Adipocyte (in vitro differentiated cells): Measurements from ENCODE around the gene ARL8A.
"Not testable (repeated sequence)": the region's sequence is repeated elsewhere in the genome, so short reads cannot be mapped to it uniquely, and the experiment has no call there.

Experiments used
- DNase-seq: peaks from one replicate; pipeline ENCODE4 v3.0.0-alpha.2; 2015; ENCODE audit warnings: low read depth
- H3K27me3 ChIP-seq: replicated peaks from 2 replicates; pipeline ENCODE4 v1.7.0; 2013; ENCODE audit warnings: mild to moderate bottlenecking, low read length, moderate library complexity; ENCODE audit not compliant: control insufficient read depth, insufficient read depth
- H3K36me3 ChIP-seq: 2 replicates; pipeline ENCODE4 v1.7.0; 2013; ENCODE audit warnings: low read length, mild to moderate bottlenecking, moderate library complexity; ENCODE audit not compliant: control insufficient read depth, insufficient read depth, severe bottlenecking
- H3K4me1 ChIP-seq: 2 replicates; pipeline ENCODE4 v1.7.0; 2013; ENCODE audit warnings: mild to moderate bottlenecking, low read length, moderate library complexity; ENCODE audit not compliant: control insufficient read depth, insufficient read depth
- H3K4me3 ChIP-seq: 2 replicates; pipeline ENCODE4 v1.7.0; 2013; ENCODE audit warnings: mild to moderate bottlenecking, low read length, moderate library complexity
- H3K9ac ChIP-seq: 2 replicates; pipeline ENCODE4 v1.7.0; 2013; ENCODE audit warnings: mild to moderate bottlenecking, low read length, moderate library complexity
- H3K9me3 ChIP-seq: 2 replicates; pipeline ENCODE4 v1.7.0; 2013; ENCODE audit warnings: mild to moderate bottlenecking, low read length, moderate library complexity; ENCODE audit not compliant: control insufficient read depth

Gene ARL8A

GRCh38 chr1:202143768-202144401 is 652 bp downstream of the ARL8A start:
- Histone ChIP-seq H3K9ac (peak overlapping the region; percentile 96), H3K36me3 (no peaks in the 10 kb centered on the region), H3K9me3 (no peaks in the 10 kb centered on the region), H3K4me3 (peak overlapping the region; percentile 98), H3K4me1 (peaks cover 16% of the 10 kb centered on the region), H3K27me3 (no peaks in the 10 kb centered on the region)
- DNase-seq, result peak; percentile 67

- peak; percentile 53 for DNase-seq
- Histone ChIP-seq H3K27me3 (no peaks in the 10 kb centered on the region), H3K4me3 (peak overlapping the region; percentile 98), H3K9ac (peak overlapping the region; percentile 96), H3K9me3 (no peaks in the 10 kb centered on the region), H3K36me3 (no peaks in the 10 kb centered on the region), H3K4me1 (peaks cover 16% of the 10 kb centered on the region)
Measured at GRCh38 chr1:202143011-202143767, 1.3 kb downstream of the ARL8A start.

GRCh38 chr1:202141468-202141867 is 3.1 kb downstream of the ARL8A start:
- not testable (repeated sequence) for H3K4me3 ChIP-seq, H3K36me3 ChIP-seq, H3K27me3 ChIP-seq, H3K9me3 ChIP-seq, H3K9ac ChIP-seq, DNase-seq
- H3K4me1 ChIP-seq, result peaks cover 16% of the 10 kb centered on the region

- Histone ChIP-seq H3K9ac (no peak overlapping the region), H3K9me3 (no peaks in the 10 kb centered on the region), H3K36me3 (peaks cover 11% of the 10 kb centered on the region), H3K4me3 (no peak overlapping the region), H3K4me1 (peaks cover 16% of the 10 kb centered on the region), H3K27me3 (no peaks in the 10 kb centered on the region)
- DNase-seq, result no peak
Measured at GRCh38 chr1:202140833-202141232, 3.7 kb downstream of the ARL8A start.

- Histone ChIP-seq H3K27me3 (no peaks in the 10 kb centered on the region), H3K4me3 (no peak overlapping the region), H3K9me3 (no peaks in the 10 kb centered on the region), H3K36me3 (peaks cover 34% of the 10 kb centered on the region), H3K9ac (no peak overlapping the region), H3K4me1 (peaks cover 18% of the 10 kb centered on the region)
- peak; percentile 87 for DNase-seq
Measured at GRCh38 chr1:202135221-202135721, 9.3 kb downstream of the ARL8A start.

GRCh38 chr1:202134645-202135172 is 9.8 kb downstream of the ARL8A start:
- Histone ChIP-seq H3K9ac (no peak overlapping the region), H3K27me3 (no peaks in the 10 kb centered on the region), H3K36me3 (peaks cover 34% of the 10 kb centered on the region), H3K4me1 (peaks cover 18% of the 10 kb centered on the region), H3K4me3 (no peak overlapping the region), H3K9me3 (no peaks in the 10 kb centered on the region)
- no peak for DNase-seq

GRCh38 chr1:202133989-202134388 is 10.5 kb downstream of the ARL8A start:
- H3K4me1 ChIP-seq, result peaks cover 18% of the 10 kb centered on the region
- no peak overlapping the region for H3K9ac ChIP-seq
- no peak for DNase-seq
- H3K27me3 ChIP-seq, result no peaks in the 10 kb centered on the region
- peaks cover 34% of the 10 kb centered on the region for H3K36me3 ChIP-seq
- H3K4me3 ChIP-seq, result no peak overlapping the region
- no peaks in the 10 kb centered on the region for H3K9me3 ChIP-seq

GRCh38 chr1:202133496-202133895 is 11.0 kb downstream of the ARL8A start:
- Histone ChIP-seq H3K4me3 (no peak overlapping the region), H3K9me3 (no peaks in the 10 kb centered on the region), H3K4me1 (peaks cover 18% of the 10 kb centered on the region), H3K27me3 (no peaks in the 10 kb centered on the region), H3K36me3 (peaks cover 34% of the 10 kb centered on the region), H3K9ac (peak overlapping the region; percentile 69)
- DNase-seq, result no peak

- Histone ChIP-seq H3K4me3 (no peak overlapping the region), H3K4me1 (peaks cover 18% of the 10 kb centered on the region), H3K27me3 (no peaks in the 10 kb centered on the region), H3K36me3 (peaks cover 33% of the 10 kb centered on the region), H3K9ac (peak overlapping the region; percentile 69), H3K9me3 (no peaks in the 10 kb centered on the region)
- no peak for DNase-seq
Measured at GRCh38 chr1:202133001-202133400, 11.5 kb downstream of the ARL8A start.

GRCh38 chr1:202131956-202132821 is 12.3 kb downstream of the ARL8A start:
- Histone ChIP-seq H3K9me3 (no peaks in the 10 kb centered on the region), H3K9ac (peak overlapping the region; percentile 69), H3K4me3 (no peak overlapping the region), H3K36me3 (peaks cover 25% of the 10 kb centered on the region), H3K27me3 (no peaks in the 10 kb centered on the region), H3K4me1 (peaks cover 18% of the 10 kb centered on the region)
- no peak for DNase-seq
